Uterus (tissue), 2 donors: ENCODE measurements around the gene NUDT22.

Experiments
- POLR2A ChIP-seq, 2 donors: fragments of 450-650 bp; IDR thresholded peaks; one replicate each; pipeline ENCODE4 v1.6.1; 2016; ENCODE audit warnings: antibody characterized with exemption in 2 of 2, mild to moderate bottlenecking in 1 of 2, moderate library complexity in 1 of 2
- TF ChIP-seq, protein P1 (sequence below), 4 experiments: fragments of 200-600 bp in 2 of 4; fragments of 450-650 bp in 2 of 4; sonication (generic) in 2 of 4; IDR thresholded peaks; one replicate each; pipeline ENCODE4 v1.5.1; 2016 to 2019; ENCODE audit warnings: antibody characterized with exemption in 4 of 4, mild to moderate bottlenecking in 2 of 4, moderate library complexity in 1 of 4

DNA sequence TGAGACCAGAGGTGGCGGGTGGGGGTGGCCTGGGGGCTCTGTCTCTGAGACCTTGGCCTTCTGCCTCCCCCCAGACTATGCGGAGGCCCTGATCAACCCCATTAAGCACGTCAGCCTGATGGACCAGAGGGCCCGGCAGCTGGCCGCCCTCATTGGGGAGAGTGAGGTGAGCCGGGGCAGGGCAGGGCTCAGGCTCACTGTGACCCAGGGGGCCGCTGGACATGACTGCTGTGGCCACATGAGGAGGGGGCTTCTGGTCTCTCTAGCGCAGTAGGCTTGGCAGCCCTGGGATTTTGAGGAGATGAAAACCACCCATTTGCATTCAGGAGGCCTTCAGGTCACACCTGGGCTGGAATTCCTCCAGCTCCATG is 37.9 kb downstream of the NUDT22 start:
- TF ChIP-seq, protein P1, sequence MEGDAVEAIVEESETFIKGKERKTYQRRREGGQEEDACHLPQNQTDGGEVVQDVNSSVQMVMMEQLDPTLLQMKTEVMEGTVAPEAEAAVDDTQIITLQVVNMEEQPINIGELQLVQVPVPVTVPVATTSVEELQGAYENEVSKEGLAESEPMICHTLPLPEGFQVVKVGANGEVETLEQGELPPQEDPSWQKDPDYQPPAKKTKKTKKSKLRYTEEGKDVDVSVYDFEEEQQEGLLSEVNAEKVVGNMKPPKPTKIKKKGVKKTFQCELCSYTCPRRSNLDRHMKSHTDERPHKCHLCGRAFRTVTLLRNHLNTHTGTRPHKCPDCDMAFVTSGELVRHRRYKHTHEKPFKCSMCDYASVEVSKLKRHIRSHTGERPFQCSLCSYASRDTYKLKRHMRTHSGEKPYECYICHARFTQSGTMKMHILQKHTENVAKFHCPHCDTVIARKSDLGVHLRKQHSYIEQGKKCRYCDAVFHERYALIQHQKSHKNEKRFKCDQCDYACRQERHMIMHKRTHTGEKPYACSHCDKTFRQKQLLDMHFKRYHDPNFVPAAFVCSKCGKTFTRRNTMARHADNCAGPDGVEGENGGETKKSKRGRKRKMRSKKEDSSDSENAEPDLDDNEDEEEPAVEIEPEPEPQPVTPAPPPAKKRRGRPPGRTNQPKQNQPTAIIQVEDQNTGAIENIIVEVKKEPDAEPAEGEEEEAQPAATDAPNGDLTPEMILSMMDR (IDR thresholded peaks at IDR 0.05) = no peak
- TF ChIP-seq POLR2A (IDR thresholded peaks at IDR 0.05) = no peak
